D341Med (cell line): ENCODE measurements around the gene ZFPM1.
A peak's percentile ranks its signal among the peaks of the same experiment; 100 is the strongest.

Experiments
- DNase-seq: peaks from one replicate; pipeline ENCODE4 v3.0.0; 2012; ENCODE audit warnings: low spot score

Gene ZFPM1

DNA sequence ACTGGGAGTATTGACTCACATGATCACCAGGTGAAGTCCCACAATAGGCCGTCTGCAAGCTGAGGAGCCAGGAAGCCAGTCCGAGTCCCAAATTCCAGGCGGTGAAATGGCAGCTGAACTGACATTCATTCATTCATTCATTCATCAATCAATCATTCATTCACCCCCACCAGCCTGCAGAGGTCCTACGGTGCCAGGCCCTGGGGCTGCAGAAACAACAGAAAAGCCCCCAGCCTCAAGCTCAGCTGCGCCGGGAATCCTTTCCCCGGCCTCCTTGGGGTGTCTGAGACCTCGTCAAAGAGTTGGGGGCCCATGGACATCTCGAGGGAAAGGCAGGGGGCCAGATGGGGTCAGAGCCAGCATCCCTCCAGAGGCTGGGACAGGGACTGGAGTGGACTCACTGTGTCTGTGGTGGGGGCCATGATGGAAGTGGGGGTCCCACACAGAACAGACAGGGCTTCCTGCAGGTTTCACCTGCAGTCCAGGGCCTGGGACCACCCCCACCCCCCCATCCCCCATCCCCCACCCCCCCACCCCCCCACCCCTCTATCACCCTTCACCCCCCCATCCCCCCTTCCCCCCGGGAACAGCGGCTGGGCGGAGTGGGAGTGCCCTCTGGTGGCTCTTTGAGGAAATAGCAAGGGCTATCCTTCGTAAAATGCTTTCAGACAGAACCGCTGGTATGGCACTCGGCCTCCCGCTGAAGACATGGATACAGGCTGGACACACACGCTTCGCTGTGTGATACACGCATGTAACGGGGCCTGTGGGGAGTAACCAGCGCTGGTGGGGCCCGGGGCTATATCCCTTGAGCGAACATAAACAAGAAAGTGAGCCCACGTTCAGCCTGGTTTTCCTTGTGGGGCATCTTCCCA lies 108.6 kb downstream of the ZFPM1 start:
- peak; percentile 77 for DNase-seq

GRCh38 chr16:88566158-88566557 lies 113.1 kb downstream of the ZFPM1 start:
- no peak for DNase-seq

DNA sequence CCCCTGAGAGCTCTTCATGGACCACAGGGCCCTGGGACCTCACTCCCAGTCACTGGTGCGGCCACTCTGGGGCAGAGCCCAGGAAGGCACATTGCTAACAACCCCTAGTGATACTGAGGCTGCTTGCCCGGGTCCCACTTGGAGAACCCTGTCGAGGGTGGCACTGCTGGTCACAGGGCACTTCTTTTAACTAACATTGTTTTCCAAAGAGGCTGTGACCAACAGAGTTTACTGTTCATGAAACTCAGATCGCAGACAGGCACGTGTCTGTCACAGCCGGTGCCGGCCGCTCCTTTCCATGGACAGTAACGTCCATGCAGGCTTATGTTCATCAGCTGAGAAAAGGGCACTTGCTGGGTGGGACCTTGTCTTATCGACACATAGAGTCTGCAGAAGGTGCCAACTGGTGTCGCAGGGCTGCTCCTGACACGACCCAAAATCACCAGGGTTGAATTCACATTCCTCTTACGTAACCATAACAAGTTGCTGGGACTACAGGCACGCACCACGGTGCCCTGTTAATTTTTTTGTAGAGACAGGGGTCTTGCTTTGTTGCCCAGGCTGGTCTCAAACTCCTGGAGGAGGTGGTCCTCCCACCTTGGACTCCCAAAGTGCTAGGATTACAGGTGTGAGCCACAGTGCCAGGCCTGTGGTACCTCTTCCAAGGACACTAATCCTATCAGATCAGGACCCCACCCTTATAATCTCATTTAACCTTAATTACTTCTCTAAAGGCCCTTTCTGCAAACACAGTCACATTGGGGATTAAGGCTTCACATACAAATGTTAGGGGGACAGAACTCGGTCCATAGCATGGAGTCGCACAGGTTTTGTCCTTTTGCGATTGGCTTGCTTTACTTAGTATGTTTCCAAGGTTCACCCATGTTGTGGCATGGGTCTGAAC lies 115.9 kb downstream of the ZFPM1 start:
- DNase-seq = no peak

- DNase-seq = peak; percentile 58
These were observed 116.5 kb downstream of the ZFPM1 start for GRCh38 chr16:88569614-88569984.

DNA sequence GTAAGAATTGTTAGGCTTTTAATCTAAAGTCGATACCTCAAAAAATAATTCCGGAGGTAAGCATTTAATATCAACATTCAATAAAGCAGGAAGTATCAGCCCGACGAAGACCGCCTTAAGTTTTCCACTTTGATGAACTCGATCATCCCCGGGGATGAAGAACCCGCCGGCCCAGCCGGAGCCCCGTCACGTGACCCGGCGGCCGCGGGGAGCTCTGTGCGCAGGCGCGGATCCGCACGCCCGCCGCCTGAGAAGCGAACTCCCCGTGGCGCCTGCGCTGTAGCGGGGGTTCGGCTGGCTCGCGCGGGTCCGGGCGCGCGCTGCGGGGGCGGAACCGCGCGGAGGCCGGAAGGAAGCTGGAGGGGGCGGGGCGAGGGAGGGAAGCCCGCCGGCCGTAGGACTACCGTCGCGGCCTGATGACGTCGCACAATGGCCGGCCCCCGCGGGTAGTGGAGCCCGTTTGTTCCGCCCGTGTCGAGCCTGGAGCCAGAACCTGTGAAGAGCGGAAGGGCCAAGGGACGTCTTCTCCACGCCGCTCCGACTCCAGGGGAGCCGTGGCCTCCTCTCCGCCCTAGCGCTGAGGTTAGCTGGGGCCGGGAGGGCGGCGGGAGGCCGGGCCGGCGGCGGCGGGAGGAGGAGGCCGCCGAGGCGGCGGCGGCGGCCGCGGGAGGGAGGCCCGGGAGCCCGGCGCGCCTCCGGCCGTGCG lies 117.1 kb downstream of the ZFPM1 start, which contains the start of gene ZC3H18:
TSS of gene ZC3H18 (plus strand) at position 419 of the 706 bp plus-strand sequence. CDS start 6,721 bp downstream, outside the sequence.
- peak; percentile 100 for DNase-seq

- DNase-seq = no peak
These were observed 117.6 kb downstream of the ZFPM1 start for GRCh38 chr16:88570691-88571092.

- DNase-seq = no peak
These were observed 122.2 kb downstream of the ZFPM1 start for GRCh38 chr16:88575251-88575650.

DNA sequence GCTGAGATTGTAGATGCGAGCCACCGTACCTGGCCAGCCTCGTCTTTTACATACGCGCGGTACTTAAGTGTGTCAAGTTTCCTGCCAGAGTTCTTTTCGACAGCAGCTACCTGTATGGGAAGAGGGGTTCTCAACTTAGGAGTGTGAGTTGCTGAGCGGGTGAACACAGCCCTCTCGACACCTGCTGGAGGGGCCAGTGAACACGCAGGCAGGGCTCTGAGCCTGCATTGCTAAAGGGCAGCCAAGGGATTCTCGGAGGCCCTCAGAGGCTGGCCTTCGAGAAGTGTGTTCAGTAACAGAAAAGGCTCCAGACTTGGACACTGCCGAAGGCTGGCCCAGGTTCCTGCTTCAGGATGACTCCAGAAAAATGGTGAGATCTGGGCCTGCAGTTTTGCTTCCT lies 123.2 kb downstream of the ZFPM1 start:
- DNase-seq = no peak

GRCh38 chr16:88577166-88577565 lies 124.1 kb downstream of the ZFPM1 start:
- no peak for DNase-seq

- DNase-seq = no peak
These were observed 125.6 kb downstream of the ZFPM1 start for GRCh38 chr16:88578446-88579313.

GRCh38 chr16:88580371-88580770 lies 127.3 kb downstream of the ZFPM1 start:
- no peak for DNase-seq

GRCh38 chr16:88581033-88581432 lies 128.0 kb downstream of the ZFPM1 start:
- no peak for DNase-seq

GRCh38 chr16:88582912-88583575 lies 130.0 kb downstream of the ZFPM1 start:
- no peak for DNase-seq

DNA sequence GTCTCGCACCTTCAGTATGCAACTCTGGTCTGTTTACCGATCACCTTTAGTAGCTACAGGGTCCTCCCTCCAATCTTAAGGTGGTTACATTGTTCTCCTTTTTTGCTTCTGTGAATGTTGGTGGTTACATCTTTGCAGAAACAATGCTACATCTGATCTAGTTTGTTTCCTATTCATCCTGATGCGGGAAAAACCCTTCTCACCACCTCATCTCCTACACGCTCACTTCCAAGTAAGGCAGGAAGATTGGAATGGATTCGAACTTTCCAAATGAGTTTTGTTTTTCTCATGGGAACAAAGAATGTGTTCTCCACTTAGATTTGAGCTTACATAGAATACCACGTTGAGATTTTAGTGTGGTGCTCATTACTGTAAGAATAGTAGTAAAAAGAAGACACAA lies 131.6 kb downstream of the ZFPM1 start:
- DNase-seq = no peak

DNA sequence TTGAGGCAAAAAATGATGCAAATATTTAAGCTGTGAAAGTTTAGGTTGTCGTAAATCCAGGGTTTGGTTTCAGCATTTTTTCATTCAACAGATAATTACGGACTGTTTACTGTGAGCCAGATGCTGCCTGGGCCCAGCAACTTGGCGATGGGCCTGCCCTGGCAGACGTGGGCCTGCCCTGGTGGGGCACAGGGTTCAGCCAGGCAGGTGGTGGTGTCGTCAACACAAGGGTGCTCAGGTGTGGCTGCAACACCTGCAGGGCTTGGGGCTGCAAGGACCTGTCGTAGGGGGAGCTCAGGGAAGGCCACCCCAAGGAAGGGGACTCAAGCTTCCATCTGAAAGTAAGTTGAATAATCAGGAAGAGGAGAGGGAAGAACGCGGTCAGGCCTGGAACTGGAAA lies 132.2 kb downstream of the ZFPM1 start:
- DNase-seq = peak; percentile 44

- DNase-seq = no peak
These were observed 133.0 kb downstream of the ZFPM1 start for GRCh38 chr16:88585927-88586581.
